Testis (tissue), 5 donors: ENCODE measurements around the gene DVL1. TPM values are rescaled to one million over a fixed set of nuclear protein-coding genes. Genes with fewer than 3 reads are reported as not detected.

ENCODE experiments used
- DNase-seq: peaks from one replicate; pipeline ENCODE4 v3.0.0-alpha.2; 2019
- H3K27ac ChIP-seq, 2 donors: fragments of 200-600 bp; sonication (generic); one replicate each; pipeline ENCODE4 v1.5.1; 2019
- H3K27me3 ChIP-seq: fragments of 200-600 bp; sonication (generic); one replicate; pipeline ENCODE4 v1.5.1; 2019
- H3K36me3 ChIP-seq: fragments of 200-600 bp; sonication (generic); one replicate; pipeline ENCODE4 v1.5.1; 2017; ENCODE audit warnings: low read depth; ENCODE audit errors: missing control alignments
- H3K4me1 ChIP-seq: fragments of 200-600 bp; sonication (generic); one replicate; pipeline ENCODE4 v1.5.1; 2019
- H3K4me3 ChIP-seq, 2 donors: fragments of 200-600 bp; sonication (generic); one replicate each; pipeline ENCODE4 v1.5.1; 2017 to 2019
- H3K9me3 ChIP-seq: fragments of 200-600 bp; sonication (generic); one replicate; pipeline ENCODE4 v1.5.1; 2017
- CTCF ChIP-seq, 3 experiments: fragments of 450-650 bp in 2 of 3; fragments of 200-600 bp in 1 of 3; sonication (generic) in 1 of 3; IDR thresholded peaks; one replicate each; pipeline ENCODE4 v1.5.1; 2016 to 2019; ENCODE audit warnings: antibody characterized with exemption in 3 of 3, mild to moderate bottlenecking in 2 of 3, moderate library complexity in 1 of 3
- POLR2A ChIP-seq: fragments of 450-650 bp; IDR thresholded peaks from one replicate; pipeline ENCODE4 v1.6.1; 2017; ENCODE audit warnings: antibody characterized with exemption, mild to moderate bottlenecking, moderate library complexity
- WGBS, 2 donors: methylation state at CpG; one replicate each; pipeline ENCODE4 v1.1.5; 2018; 5-methylcytosine and 5-hydroxymethylcytosine counted together
- intact Hi-C: fragments of 100-400 bp; cut with DNase I; formaldehyde crosslinking; loops from one replicate; pipeline ENCODE4 v1.15.1; 2023; ENCODE audit warnings: low total_unique reads
- long read RNA-seq, 2 donors: transcript quantifications; one replicate each; lab custom pipeline, GENCODE V29; 2026
- polyA plus RNA-seq: library from polyadenylated mRNA; stranded (reverse); fragments of 350-450 nt; fragmentation: Illumina TruSeq; extraction: RNeasy Lipid Tissue Mini Kit (QIAGEN cat#74804); gene quantifications from one replicate; pipeline ENCODE4 v1.2.3, GENCODE V29; 2014; ENCODE audit warnings: low read depth, low replicate concordance; ENCODE audit not compliant: insufficient read depth
- total RNA-seq, 2 donors: library from RNA; depleted of rRNA; stranded (reverse); fragments of >200 nt; gene quantifications; one replicate each; pipeline ENCODE4 v1.2.3, GENCODE V29; 2016

The DVL1 gene
- total RNA-seq: 100 to 1,000 TPM; 169 to 183 TPM
- polyA plus RNA-seq: 65.8 TPM
- long read RNA-seq, donor 1, transcript DVL1-202 (15 exons, 2,926 nt): major isoform, 5 of 7 reads
- long read RNA-seq, donor 1, partial matches to known transcripts: 0 of 7 reads
- long read RNA-seq, donor 1, other reads (novel, unspliced or antisense): 0 of 7 reads
- long read RNA-seq, donor 2, partial matches to known transcripts: 0 of 6 reads
- long read RNA-seq, donor 2, other reads (novel, unspliced or antisense): 0 of 6 reads

GRCh38 chr1:1349256-1350012 lies at the start of gene DVL1:
TSS of gene DVL1 (minus strand) at chr1:1349418. CDS start at chr1:1349065, 353 bp downstream.
- TF ChIP-seq POLR2A (no peak), CTCF (IDR thresholded peaks at IDR 0.05) (peak; percentile 37 to 52 (median 44))
- intact Hi-C loops: no loop called here
- WGBS, 2 donors: 1% methylated on average over 34 of the region's 122 CpGs; no CpG with 5 or more reads in 1 of the 2 donors
- H3K4me3 ChIP-seq: peak within 1 kb of the TSS; percentile 67 to 75
- H3K4me1 ChIP-seq: peaks cover 64% of the 10 kb centered on the region
- no peaks in the 10 kb centered on the region for H3K27me3 ChIP-seq
- H3K9me3 ChIP-seq: no peaks in the 10 kb centered on the region
- H3K36me3 ChIP-seq: no peaks in the 10 kb centered on the region
- DNase-seq: peak; percentile 60
- peak within 1 kb of the TSS; percentile 66 to 90 for H3K27ac ChIP-seq

- H3K27me3 ChIP-seq: no peaks in the 10 kb centered on the region
- H3K4me3 ChIP-seq: peak overlapping the region; percentile 93 to 100
- H3K9me3 ChIP-seq: no peaks in the 10 kb centered on the region
- peaks cover 18% of the 10 kb centered on the region for H3K4me1 ChIP-seq
- intact Hi-C loops: no loop called here
- no peak for DNase-seq
- no peak for TF ChIP-seq POLR2A
- no peak for TF ChIP-seq CTCF (IDR thresholded peaks at IDR 0.05)
- no peaks in the 10 kb centered on the region for H3K36me3 ChIP-seq
- H3K27ac ChIP-seq: peak overlapping the region; percentile 70 to 86
- 0 to 1% methylated on average over 16 to 19 of the region's 54 CpGs for WGBS, 2 donors
Observed at GRCh38 chr1:1398677-1399186, 49.5 kb upstream of the DVL1 start.

GRCh38 chr1:1397839-1398523 lies 48.8 kb upstream of the DVL1 start:
- Histone ChIP-seq H3K9me3 (no peaks in the 10 kb centered on the region), H3K36me3 (no peaks in the 10 kb centered on the region), H3K4me1 (peaks cover 18% of the 10 kb centered on the region), H3K27ac (no peak overlapping the region), H3K27me3 (no peaks in the 10 kb centered on the region), H3K4me3 (peak overlapping the region; percentile 93 to 100)
- TF ChIP-seq CTCF (IDR thresholded peaks at IDR 0.05) (no peak), POLR2A (no peak)
- no peak for DNase-seq
- intact Hi-C loops: no loop called here
- WGBS, 2 donors: 28 to 33% methylated on average over 13 to 19 of the region's 19 CpGs

GRCh38 chr1:1395166-1395565 lies 45.9 kb upstream of the DVL1 start:
- no peak for DNase-seq
- H3K27me3 ChIP-seq: no peaks in the 10 kb centered on the region
- intact Hi-C loops: no loop called here
- no peak for TF ChIP-seq POLR2A
- no peak for TF ChIP-seq CTCF (IDR thresholded peaks at IDR 0.05)
- WGBS, 2 donors: 81 to 88% methylated on average over 11 of the region's 11 CpGs
- H3K9me3 ChIP-seq: no peaks in the 10 kb centered on the region
- no peak overlapping the region for H3K27ac ChIP-seq
- H3K4me1 ChIP-seq: peaks cover 14% of the 10 kb centered on the region
- no peak overlapping the region for H3K4me3 ChIP-seq
- no peaks in the 10 kb centered on the region for H3K36me3 ChIP-seq
